ENCODE results near the gene ST6GALNAC4. TPM values are rescaled to one million over a fixed set of nuclear protein-coding genes. Genes with fewer than 3 reads are reported as not detected.

ST6GALNAC4 gene
- total RNA-seq, 1 experiment from 2014 or later = 25.7 TPM

DNA sequence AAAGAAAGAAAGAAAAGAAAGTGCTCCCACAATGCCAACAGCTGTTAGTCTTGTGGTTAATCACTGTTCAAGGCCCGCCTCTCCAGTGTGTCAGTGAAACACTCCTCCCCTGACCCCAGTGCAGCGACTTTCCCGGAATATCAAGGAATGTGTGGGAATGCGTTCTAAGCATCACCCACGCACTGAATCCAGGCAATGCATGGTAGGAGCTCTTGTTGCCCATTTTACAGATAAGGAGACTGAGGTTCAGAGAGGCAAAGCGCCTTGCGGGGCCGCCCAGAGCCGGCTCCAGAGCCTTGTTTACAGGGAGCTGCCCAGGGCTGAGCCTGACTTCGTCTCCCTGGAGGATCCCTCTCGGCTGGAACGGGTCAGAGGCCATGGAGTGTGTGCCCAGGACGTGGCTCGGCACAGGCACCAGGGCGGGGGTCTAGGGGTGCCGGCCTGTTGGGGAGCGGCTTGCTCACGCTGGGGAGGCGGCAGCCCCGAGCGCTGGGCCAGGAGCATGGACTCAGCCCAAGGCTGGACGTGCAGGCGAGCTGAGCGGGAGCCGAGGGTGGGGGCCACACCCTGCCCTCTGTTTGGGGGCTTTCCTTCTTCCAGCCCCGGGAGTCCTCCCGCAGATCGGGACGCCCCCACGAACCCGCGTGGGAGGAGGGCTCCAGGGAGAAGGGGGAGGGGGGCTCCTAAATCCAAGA is 18.3 kb downstream of the ST6GALNAC4 start:
- peaks cover 28% of the 10 kb centered on the region for H3K36me3 Mint-ChIP-seq
- TF ChIP-seq PREB (CRISPR knock-in tag; IDR thresholded peaks at IDR 0.05; ENCODE audit: borderline replicate concordance) (0 out of 2 replicates have a peak, but pooled peaks have one; percentile 18), MAX (CRISPR knock-in tag; IDR thresholded peaks at IDR 0.05) (peak; percentile 49; the same call in 1 of the 2 replicates), TCF7 (CRISPR knock-in tag; IDR thresholded peaks at IDR 0.05; ENCODE audit: low read depth) (0 out of 2 replicates have a peak, but pooled peaks have one; percentile 42), GABPB1 (CRISPR knock-in tag; IDR thresholded peaks at IDR 0.05) (peak; percentile 41; the same call in 1 of the 2 replicates), ZNF263 (CRISPR knock-in tag; IDR thresholded peaks at IDR 0.05; ENCODE audit: low read depth) (peak; percentile 41; the same call in 1 of the 2 replicates), ZNF671 (CRISPR knock-in tag; IDR thresholded peaks at IDR 0.05) (no peak), GTF2I (CRISPR knock-in tag; conservative IDR thresholded peaks at IDR 0.05) (peak; percentile 97)
- TF ChIP-seq, protein P1, sequence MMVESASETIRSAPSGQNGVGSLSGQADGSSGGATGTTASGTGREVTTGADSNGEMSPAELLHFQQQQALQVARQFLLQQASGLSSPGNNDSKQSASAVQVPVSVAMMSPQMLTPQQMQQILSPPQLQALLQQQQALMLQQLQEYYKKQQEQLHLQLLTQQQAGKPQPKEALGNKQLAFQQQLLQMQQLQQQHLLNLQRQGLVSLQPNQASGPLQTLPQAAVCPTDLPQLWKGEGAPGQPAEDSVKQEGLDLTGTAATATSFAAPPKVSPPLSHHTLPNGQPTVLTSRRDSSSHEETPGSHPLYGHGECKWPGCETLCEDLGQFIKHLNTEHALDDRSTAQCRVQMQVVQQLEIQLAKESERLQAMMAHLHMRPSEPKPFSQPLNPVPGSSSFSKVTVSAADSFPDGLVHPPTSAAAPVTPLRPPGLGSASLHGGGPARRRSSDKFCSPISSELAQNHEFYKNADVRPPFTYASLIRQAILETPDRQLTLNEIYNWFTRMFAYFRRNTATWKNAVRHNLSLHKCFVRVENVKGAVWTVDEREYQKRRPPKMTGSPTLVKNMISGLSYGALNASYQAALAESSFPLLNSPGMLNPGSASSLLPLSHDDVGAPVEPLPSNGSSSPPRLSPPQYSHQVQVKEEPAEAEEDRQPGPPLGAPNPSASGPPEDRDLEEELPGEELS (CRISPR knock-in tag; IDR thresholded peaks at IDR 0.05) = 0 out of 2 replicates have a peak, but pooled peaks have one; percentile 28
- TF ChIP-seq, protein P2, sequence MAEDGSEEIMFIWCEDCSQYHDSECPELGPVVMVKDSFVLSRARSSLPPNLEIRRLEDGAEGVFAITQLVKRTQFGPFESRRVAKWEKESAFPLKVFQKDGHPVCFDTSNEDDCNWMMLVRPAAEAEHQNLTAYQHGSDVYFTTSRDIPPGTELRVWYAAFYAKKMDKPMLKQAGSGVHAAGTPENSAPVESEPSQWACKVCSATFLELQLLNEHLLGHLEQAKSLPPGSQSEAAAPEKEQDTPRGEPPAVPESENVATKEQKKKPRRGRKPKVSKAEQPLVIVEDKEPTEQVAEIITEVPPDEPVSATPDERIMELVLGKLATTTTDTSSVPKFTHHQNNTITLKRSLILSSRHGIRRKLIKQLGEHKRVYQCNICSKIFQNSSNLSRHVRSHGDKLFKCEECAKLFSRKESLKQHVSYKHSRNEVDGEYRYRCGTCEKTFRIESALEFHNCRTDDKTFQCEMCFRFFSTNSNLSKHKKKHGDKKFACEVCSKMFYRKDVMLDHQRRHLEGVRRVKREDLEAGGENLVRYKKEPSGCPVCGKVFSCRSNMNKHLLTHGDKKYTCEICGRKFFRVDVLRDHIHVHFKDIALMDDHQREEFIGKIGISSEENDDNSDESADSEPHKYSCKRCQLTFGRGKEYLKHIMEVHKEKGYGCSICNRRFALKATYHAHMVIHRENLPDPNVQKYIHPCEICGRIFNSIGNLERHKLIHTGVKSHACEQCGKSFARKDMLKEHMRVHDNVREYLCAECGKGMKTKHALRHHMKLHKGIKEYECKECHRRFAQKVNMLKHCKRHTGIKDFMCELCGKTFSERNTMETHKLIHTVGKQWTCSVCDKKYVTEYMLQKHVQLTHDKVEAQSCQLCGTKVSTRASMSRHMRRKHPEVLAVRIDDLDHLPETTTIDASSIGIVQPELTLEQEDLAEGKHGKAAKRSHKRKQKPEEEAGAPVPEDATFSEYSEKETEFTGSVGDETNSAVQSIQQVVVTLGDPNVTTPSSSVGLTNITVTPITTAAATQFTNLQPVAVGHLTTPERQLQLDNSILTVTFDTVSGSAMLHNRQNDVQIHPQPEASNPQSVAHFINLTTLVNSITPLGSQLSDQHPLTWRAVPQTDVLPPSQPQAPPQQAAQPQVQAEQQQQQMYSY (CRISPR knock-in tag; IDR thresholded peaks at IDR 0.05) = no peak
- TF ChIP-seq, protein P3, sequence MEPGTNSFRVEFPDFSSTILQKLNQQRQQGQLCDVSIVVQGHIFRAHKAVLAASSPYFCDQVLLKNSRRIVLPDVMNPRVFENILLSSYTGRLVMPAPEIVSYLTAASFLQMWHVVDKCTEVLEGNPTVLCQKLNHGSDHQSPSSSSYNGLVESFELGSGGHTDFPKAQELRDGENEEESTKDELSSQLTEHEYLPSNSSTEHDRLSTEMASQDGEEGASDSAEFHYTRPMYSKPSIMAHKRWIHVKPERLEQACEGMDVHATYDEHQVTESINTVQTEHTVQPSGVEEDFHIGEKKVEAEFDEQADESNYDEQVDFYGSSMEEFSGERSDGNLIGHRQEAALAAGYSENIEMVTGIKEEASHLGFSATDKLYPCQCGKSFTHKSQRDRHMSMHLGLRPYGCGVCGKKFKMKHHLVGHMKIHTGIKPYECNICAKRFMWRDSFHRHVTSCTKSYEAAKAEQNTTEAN (CRISPR knock-in tag; IDR thresholded peaks at IDR 0.05) = 0 out of 2 replicates have a peak, but pooled peaks have one; percentile 24

DNA sequence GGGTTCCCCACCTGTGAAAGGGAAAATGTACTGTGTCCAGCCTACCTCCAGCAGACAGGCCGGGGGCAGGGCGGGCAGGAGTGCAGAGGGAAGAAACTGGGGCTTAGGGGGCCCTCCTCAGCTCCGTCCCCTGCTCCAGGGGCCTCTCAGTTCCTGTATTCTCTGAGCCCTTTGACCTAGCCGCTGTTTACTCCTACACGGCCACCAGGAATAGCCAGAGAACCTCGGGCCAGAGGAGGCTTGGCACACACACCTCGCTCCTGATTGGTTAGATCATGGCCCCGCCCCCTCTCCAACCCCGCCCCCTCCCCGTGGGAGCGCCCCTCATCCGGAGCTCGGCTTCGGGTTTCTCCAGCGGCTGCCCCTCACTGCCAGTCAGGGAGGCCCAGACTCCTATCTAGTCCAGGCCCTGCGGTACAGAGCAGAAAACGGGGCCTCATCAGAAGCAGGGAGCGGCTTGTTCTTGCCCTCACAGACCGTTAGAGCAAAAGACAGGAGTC is 19.6 kb downstream of the ST6GALNAC4 start:
- Mint-ChIP-seq H3K27ac (peak overlapping the region; percentile 57; the same call in 1 of the 2 replicates), H3K9me3 (peaks cover 6% of the 10 kb centered on the region; the same call in 1 of the 2 replicates), H3K27me3 (ENCODE audit: low read depth) (no peaks in the 10 kb centered on the region; the same call in 1 of the 2 replicates), H3K4me3 (peak overlapping the region; percentile 87), H3K4me1 (peaks cover 22% of the 10 kb centered on the region), H3K36me3 (peaks cover 41% of the 10 kb centered on the region)
- CTCF ChIA-PET = interaction anchor here (0.5 to 1.7 kb wide), 16 partner anchors 13 to 1729 kb away, joined by 3 to 33 read pairs (median 4); partner anchors contain the start of genes ST6GALNAC4 and TOR2A
- POLR2A ChIA-PET = interaction anchor here (0.5 to 1.7 kb wide), 5 partner anchors 12 to 104 kb away, joined by 3 to 8 read pairs (median 4); partner anchors contain the start of genes PIP5KL1 and ST6GALNAC4
- TF ChIP-seq RORB (CRISPR knock-in tag; IDR thresholded peaks at IDR 0.05) (no peak), IRF1 (CRISPR knock-in tag; IDR thresholded peaks at IDR 0.05) (no peak)
- TF ChIP-seq, protein P4, sequence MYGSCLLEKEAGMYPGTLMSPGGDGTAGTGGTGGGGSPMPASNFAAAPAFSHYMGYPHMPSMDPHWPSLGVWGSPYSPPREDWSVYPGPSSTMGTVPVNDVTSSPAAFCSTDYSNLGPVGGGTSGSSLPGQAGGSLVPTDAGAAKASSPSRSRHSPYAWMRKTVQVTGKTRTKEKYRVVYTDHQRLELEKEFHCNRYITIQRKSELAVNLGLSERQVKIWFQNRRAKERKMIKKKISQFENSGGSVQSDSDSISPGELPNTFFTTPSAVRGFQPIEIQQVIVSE (CRISPR knock-in tag; IDR thresholded peaks at IDR 0.05; ENCODE audit: borderline replicate concordance) = no peak
- TF ChIP-seq, protein P5, sequence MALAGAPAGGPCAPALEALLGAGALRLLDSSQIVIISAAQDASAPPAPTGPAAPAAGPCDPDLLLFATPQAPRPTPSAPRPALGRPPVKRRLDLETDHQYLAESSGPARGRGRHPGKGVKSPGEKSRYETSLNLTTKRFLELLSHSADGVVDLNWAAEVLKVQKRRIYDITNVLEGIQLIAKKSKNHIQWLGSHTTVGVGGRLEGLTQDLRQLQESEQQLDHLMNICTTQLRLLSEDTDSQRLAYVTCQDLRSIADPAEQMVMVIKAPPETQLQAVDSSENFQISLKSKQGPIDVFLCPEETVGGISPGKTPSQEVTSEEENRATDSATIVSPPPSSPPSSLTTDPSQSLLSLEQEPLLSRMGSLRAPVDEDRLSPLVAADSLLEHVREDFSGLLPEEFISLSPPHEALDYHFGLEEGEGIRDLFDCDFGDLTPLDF (CRISPR knock-in tag; IDR thresholded peaks at IDR 0.05) = no peak
- ATAC-seq (peak; percentile 89), DNase-seq (ENCODE audit: low spot score) (peak; percentile 88)

More for the DNA sequence above, 18.3 kb downstream of the ST6GALNAC4 start:
- ATAC-seq (peak; percentile 4), DNase-seq (ENCODE audit: low spot score) (no peak)
- H3K27ac Mint-ChIP-seq = peak overlapping the region; percentile 76; the same call in 1 of the 2 replicates
- H3K9me3 Mint-ChIP-seq = no peaks in the 10 kb centered on the region; the same call in 1 of the 2 replicates
- H3K4me1 Mint-ChIP-seq = peaks cover 30% of the 10 kb centered on the region
- ChIA-PET CTCF (interaction anchor here (0.7 to 2.1 kb wide), 6 partner anchors 18 to 219 kb away, joined by 3 to 7 read pairs (median 4); partner anchors contain the start of genes ST6GALNAC4 and TOR2A), POLR2A (interaction anchor here (0.6 to 1.7 kb wide), 3 partner anchors 8 to 70 kb away, joined by 3 to 8 read pairs (median 4); partner anchors contain the start of gene ST6GALNAC4)
- H3K27me3 Mint-ChIP-seq (ENCODE audit: low read depth) = no peaks in the 10 kb centered on the region; the same call in 1 of the 2 replicates
- H3K4me3 Mint-ChIP-seq = peak overlapping the region; percentile 87

Data from WTC11 (cell line).